Measurements from ENCODE around the gene C5orf15. TPM values are rescaled to one million over a fixed set of nuclear protein-coding genes. Genes with fewer than 3 reads are reported as not detected.

C5orf15 gene
- total RNA-seq, 3 donors from 2014 or later, result 24.5 to 38.3 (median 26.8) TPM

DNA sequence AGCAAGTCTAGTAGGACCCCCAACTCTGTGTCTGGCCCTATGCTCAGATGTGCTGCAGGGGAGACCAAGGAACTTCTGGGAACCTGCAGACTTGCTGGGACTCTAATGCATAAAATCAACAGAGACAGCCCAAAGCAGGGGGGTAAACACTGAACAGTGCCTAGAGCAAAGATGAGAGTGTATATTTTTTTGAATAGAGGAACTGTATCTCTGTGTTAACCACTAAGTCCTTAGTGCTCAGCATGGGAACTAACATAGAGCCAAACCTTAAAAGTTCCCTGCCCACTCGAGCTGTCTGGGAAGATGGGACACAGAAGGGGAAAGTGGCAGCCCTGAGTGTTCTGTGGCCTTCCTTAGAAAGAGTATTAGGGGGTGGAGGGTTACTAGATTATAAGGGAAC, 51.9 kb downstream of the C5orf15 start:
- intact Hi-C loops (cut with DNase I, micrococcal nuclease), result no loop called here
- no peak for TF ChIP-seq CTCF (IDR thresholded peaks at IDR 0.05)

DNA sequence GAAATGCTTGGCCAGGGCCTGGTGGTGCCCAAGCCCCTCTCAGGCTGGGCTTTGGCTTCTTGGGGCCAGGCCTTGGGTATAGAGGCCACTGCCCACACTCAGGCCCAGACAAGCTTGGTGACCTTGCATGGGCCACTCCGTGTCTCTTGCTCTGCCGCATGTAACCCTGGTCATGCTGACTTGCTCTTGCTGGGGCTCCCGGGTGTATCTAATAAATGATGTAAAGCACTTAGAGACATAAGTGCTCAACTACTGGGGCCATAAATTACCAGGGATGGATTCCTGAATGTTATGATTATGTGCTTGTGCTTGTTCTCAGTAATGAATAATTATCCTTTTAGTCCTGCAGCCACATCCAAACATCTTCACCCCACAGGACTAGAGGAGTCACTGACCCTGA, 54.0 kb downstream of the C5orf15 start:
- no peak for DNase-seq
- Histone ChIP-seq H3K4me1 (ENCODE audit: low read depth) (no peaks in the 10 kb centered on the region), H3K9me3 (no peaks in the 10 kb centered on the region), H3K36me3 (ENCODE audit: low read depth) (no peaks in the 10 kb centered on the region), H3K4me3 (no peak overlapping the region)
- intact Hi-C loops (cut with DNase I, micrococcal nuclease), result no loop called here
- ATAC-seq, result no peak
- TF ChIP-seq CTCF (IDR thresholded peaks at IDR 0.05), result no peak

More for the DNA sequence above, 51.9 kb downstream of the C5orf15 start:
- ATAC-seq (no peak), DNase-seq (no peak)
- Histone ChIP-seq H3K4me3 (no peak overlapping the region), H3K4me1 (ENCODE audit: low read depth) (no peaks in the 10 kb centered on the region), H3K9me3 (no peaks in the 10 kb centered on the region), H3K36me3 (ENCODE audit: low read depth) (no peaks in the 10 kb centered on the region)

GRCh38 chr5:133913413-133914155, 54.8 kb downstream of the C5orf15 start:
- intact Hi-C loops (cut with DNase I, micrococcal nuclease), result no loop called here
- DNase-seq (no peak), ATAC-seq (no peak)
- TF ChIP-seq CTCF (IDR thresholded peaks at IDR 0.05), result no peak
- Histone ChIP-seq H3K4me3 (no peak overlapping the region), H3K9me3 (no peaks in the 10 kb centered on the region), H3K4me1 (ENCODE audit: low read depth) (no peaks in the 10 kb centered on the region), H3K36me3 (ENCODE audit: low read depth) (no peaks in the 10 kb centered on the region)

DNA sequence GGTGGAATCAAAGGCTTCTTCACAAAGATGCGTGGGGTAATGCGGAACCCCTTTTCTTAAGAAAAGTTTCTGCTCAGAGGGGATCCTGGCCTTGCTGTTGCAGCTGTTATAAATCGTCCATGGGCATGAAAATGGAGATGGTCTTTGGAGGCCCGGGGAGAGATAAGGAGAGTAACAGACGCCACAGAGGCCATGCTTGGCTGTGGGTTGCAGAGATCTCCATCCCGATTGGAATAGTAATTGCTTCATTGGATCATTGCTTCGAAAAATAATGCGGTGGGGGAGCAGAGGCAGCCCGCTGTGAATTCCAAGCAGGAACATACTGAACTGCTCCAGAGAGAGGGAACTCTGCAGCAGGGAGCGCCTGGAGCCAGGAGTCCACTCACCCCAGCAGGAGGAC, 55.5 kb downstream of the C5orf15 start:
- Histone ChIP-seq H3K36me3 (ENCODE audit: low read depth) (no peaks in the 10 kb centered on the region), H3K4me1 (ENCODE audit: low read depth) (no peaks in the 10 kb centered on the region), H3K4me3 (no peak overlapping the region), H3K9me3 (no peaks in the 10 kb centered on the region)
- TF ChIP-seq CTCF (IDR thresholded peaks at IDR 0.05), result no peak
- ATAC-seq (no peak), DNase-seq (no peak)
- intact Hi-C loops (cut with DNase I, micrococcal nuclease), result no loop called here

DNA sequence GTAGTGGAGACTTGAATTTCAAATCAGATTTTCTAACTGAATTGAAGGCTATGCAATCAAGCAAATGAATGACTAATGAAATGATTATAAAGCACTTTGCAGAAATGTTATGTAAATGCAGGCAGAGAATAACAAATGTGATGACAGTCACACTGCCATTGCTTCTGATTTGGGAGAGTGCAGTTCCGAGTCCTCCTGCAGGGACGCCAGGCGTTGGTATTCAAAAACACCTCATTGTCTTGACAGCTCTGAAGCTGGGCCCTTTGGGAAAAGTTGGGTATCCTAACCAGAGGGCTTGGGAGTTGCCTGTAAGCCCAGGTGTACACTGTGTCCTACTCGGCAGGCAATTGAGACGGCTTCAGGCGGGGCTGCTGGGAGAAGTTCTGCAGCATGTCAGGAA, 57.9 kb downstream of the C5orf15 start:
- DNase-seq (no peak), ATAC-seq (no peak)
- TF ChIP-seq CTCF (IDR thresholded peaks at IDR 0.05), result no peak
- H3K36me3 ChIP-seq (ENCODE audit: low read depth), result no peaks in the 10 kb centered on the region
- intact Hi-C loops (cut with DNase I, micrococcal nuclease), result no loop called here
- no peaks in the 10 kb centered on the region for H3K9me3 ChIP-seq
- no peaks in the 10 kb centered on the region for H3K4me1 ChIP-seq (ENCODE audit: low read depth)
- H3K4me3 ChIP-seq, result no peak overlapping the region
